GM21360 (cell line): Measurements from ENCODE around the gene CLSTN1.
"Not testable (repeated sequence)": the region's sequence is repeated elsewhere in the genome, so short reads cannot be mapped to it uniquely, and the experiment has no call there.

Source experiments
- ATAC-seq: cut with Tn5 transposase; IDR thresholded peaks from one replicate; pipeline ENCODE4 v1.9.1; 2021; ENCODE audit warnings: mild to moderate bottlenecking, moderate library complexity; ENCODE audit not compliant: unreplicated experiment

CLSTN1 gene

GRCh38 chr1:9801909-9802308 is 21.9 kb downstream of the CLSTN1 start:
- no peak for ATAC-seq

GRCh38 chr1:9798236-9799130 is 25.3 kb downstream of the CLSTN1 start:
- no peak for ATAC-seq

- ATAC-seq, result no peak
These were observed 26.7 kb downstream of the CLSTN1 start for GRCh38 chr1:9797049-9797448.

- no peak for ATAC-seq
These were observed 29.7 kb downstream of the CLSTN1 start for GRCh38 chr1:9794081-9794480.

GRCh38 chr1:9793291-9793690 is 30.5 kb downstream of the CLSTN1 start:
- ATAC-seq, result no peak

GRCh38 chr1:9792156-9793042 is 31.4 kb downstream of the CLSTN1 start:
- ATAC-seq, result no peak

- ATAC-seq, result not testable (repeated sequence)
These were observed 34.1 kb downstream of the CLSTN1 start for GRCh38 chr1:9789700-9790099.

- peak; percentile 53 for ATAC-seq
These were observed 36.1 kb downstream of the CLSTN1 start for GRCh38 chr1:9787702-9788101.

- no peak for ATAC-seq
These were observed 38.4 kb downstream of the CLSTN1 start for GRCh38 chr1:9785406-9785805.

GRCh38 chr1:9784508-9785133 is 39.1 kb downstream of the CLSTN1 start:
- no peak for ATAC-seq

GRCh38 chr1:9782897-9783296 is 40.9 kb downstream of the CLSTN1 start:
- no peak for ATAC-seq

GRCh38 chr1:9782116-9782751 is 41.5 kb downstream of the CLSTN1 start:
- ATAC-seq, result no peak

- no peak for ATAC-seq
These were observed 43.1 kb downstream of the CLSTN1 start for GRCh38 chr1:9780554-9781110.

- no peak for ATAC-seq
These were observed 44.9 kb downstream of the CLSTN1 start for GRCh38 chr1:9778905-9779304.

- no peak for ATAC-seq
These were observed 47.1 kb downstream of the CLSTN1 start for GRCh38 chr1:9776685-9777084.

GRCh38 chr1:9774712-9775679 is 48.8 kb downstream of the CLSTN1 start:
- ATAC-seq, result no peak

- ATAC-seq, result no peak
These were observed 53.5 kb downstream of the CLSTN1 start for GRCh38 chr1:9770298-9770697.

GRCh38 chr1:9768983-9769382 is 54.8 kb downstream of the CLSTN1 start:
- ATAC-seq, result no peak

GRCh38 chr1:9767964-9768668 is 55.6 kb downstream of the CLSTN1 start:
- no peak for ATAC-seq
